ENCODE measurements around the gene ABHD8.

Gene ABHD8

DNA sequence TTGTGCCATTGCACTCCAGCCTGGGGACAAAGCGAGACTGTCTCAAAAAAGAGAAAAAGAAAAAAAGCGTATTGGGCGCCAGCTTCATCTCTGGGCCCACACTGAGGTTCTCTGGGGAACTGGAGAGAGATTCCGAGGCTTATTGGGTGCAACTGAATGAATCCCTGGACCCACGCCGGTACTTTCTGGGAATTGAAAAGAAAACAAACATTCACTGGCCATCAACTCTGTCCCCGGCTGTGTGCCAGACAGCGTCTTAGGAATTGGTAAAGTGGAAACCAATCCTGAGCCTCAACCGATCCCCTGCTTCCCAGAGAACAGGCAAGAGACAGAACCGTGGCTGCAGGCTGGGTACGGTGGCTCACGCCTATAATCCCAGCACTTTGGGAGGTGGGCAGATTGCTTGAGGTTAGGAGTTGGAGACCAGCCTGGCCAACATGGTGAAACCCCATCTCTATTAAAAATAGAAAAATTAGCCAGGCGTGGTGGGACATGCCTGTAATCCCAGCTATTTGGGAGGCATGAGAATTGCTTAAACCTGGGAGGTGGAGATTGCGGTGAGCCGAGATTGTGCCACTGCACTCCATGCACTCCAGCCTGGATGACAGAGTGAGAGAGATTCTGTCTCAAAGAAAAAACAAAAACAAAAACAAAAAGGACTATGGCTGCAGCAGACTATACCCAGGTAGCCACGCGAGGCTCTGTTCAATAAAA is 22.8 kb upstream of the ABHD8 start:
- no peak overlapping the region for H3K4me3 ChIP-seq (ENCODE audit: low read depth, low read length)
- H3K4me1 ChIP-seq (ENCODE audit: control insufficient read depth, insufficient read depth, low read length, unreplicated experiment), result no peaks in the 10 kb centered on the region
- no peak overlapping the region for H2AFZ ChIP-seq (ENCODE audit: low read length, unreplicated experiment)
- no peaks in the 10 kb centered on the region for H3K36me3 ChIP-seq (ENCODE audit: insufficient read depth, low read length)
- H3K27ac ChIP-seq (ENCODE audit: low read depth, low read length), result no peak overlapping the region
- no peaks in the 10 kb centered on the region for H3K27me3 ChIP-seq (ENCODE audit: insufficient read depth, low read length)
- no peaks in the 10 kb centered on the region for H3K79me2 ChIP-seq (ENCODE audit: control insufficient read depth, insufficient read depth, low read length, unreplicated experiment)

DNA sequence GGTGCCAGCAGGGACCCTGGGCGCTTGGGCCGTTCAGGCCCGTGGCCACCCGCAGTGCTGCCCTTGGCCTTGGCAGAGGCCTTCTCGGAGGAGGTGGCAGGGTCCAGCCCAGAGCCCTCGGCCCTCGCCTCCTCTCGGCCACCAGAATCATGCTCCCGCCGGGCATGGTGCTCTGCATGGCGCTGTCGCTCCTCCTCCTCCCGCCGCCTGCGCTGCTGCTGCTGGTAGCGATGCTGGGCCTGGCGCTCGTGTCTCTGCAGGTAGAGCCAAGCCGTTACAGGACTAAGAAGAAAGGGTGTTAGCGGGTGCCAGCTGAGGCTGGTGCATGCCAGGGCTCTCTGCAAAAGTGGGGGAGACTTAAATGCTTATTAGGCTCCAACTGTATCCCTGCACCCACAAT is 21.9 kb upstream of the ABHD8 start:
- Histone ChIP-seq H3K27ac (ENCODE audit: low read depth, low read length) (no peak overlapping the region), H3K27me3 (ENCODE audit: insufficient read depth, low read length) (no peaks in the 10 kb centered on the region), H3K4me3 (ENCODE audit: low read depth, low read length) (no peak overlapping the region), H3K36me3 (ENCODE audit: insufficient read depth, low read length) (no peaks in the 10 kb centered on the region), H2AFZ (ENCODE audit: low read length, unreplicated experiment) (no peak overlapping the region), H3K4me1 (ENCODE audit: control insufficient read depth, insufficient read depth, low read length, unreplicated experiment) (no peaks in the 10 kb centered on the region), H3K79me2 (ENCODE audit: control insufficient read depth, insufficient read depth, low read length, unreplicated experiment) (no peaks in the 10 kb centered on the region)

DNA sequence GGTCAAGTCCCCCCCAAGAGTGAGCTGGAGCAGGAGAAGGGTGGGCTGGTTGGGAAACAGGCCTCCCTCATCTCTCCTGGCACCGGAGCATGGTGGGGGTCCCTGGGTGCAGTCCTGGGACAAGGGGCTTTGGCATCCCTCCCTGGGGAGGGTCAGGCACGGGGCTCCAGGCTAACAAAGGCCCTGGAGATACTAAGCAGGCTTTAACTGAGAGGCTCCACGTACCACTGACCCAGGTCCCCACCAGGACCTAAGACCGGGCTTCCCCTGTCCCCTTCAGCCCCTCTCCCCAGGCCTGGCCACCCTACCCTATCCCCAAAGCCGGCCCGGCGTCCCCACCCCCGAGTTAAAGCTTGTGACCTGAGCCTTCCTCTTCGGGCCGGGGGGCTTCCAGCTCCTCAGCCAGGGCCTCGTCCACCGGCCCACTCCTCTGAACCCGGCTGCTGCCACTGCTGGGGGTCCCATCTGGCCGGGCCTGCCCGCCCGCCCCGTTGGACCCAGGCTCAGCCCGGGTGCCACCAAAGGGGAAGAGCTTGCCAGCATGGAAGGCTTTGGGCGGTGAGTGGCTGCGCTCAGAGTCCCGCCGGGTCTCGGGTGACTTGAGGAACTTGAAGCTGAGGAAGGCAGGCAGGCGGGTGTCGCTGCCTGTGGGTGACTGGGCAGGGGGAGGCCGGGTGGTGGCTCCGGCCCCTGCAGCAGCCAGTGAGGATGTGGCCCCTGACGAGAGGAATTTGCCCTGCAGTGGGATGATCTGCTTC is 21.3 kb upstream of the ABHD8 start:
- no peak overlapping the region for H3K27ac ChIP-seq (ENCODE audit: low read depth, low read length)
- H3K4me3 ChIP-seq (ENCODE audit: low read depth, low read length), result no peak overlapping the region
- H2AFZ ChIP-seq (ENCODE audit: low read length, unreplicated experiment), result no peak overlapping the region
- no peaks in the 10 kb centered on the region for H3K27me3 ChIP-seq (ENCODE audit: insufficient read depth, low read length)
- no peaks in the 10 kb centered on the region for H3K79me2 ChIP-seq (ENCODE audit: control insufficient read depth, insufficient read depth, low read length, unreplicated experiment)
- H3K36me3 ChIP-seq (ENCODE audit: insufficient read depth, low read length), result no peaks in the 10 kb centered on the region
- H3K4me1 ChIP-seq (ENCODE audit: control insufficient read depth, insufficient read depth, low read length, unreplicated experiment), result no peaks in the 10 kb centered on the region

DNA sequence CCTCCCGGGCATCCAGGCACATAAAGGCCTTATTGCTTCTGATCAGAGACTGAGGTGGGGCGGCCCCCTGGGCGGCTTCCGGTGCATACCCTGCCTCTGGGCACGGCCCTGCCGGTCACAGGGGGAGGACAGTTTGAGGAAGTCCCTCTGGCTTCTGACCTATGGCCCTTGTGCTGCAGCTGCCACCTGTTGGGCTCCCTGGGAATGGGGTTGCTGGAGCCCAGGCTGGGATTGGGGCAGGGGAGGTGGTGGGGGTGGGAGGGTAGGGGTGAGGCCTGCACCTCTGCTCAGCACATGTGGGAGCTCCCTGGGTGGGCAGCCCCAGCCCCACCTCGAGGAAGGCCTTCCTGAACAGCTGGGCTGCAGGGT is 20.7 kb upstream of the ABHD8 start:
- no peak overlapping the region for H3K27ac ChIP-seq (ENCODE audit: low read depth, low read length)

DNA sequence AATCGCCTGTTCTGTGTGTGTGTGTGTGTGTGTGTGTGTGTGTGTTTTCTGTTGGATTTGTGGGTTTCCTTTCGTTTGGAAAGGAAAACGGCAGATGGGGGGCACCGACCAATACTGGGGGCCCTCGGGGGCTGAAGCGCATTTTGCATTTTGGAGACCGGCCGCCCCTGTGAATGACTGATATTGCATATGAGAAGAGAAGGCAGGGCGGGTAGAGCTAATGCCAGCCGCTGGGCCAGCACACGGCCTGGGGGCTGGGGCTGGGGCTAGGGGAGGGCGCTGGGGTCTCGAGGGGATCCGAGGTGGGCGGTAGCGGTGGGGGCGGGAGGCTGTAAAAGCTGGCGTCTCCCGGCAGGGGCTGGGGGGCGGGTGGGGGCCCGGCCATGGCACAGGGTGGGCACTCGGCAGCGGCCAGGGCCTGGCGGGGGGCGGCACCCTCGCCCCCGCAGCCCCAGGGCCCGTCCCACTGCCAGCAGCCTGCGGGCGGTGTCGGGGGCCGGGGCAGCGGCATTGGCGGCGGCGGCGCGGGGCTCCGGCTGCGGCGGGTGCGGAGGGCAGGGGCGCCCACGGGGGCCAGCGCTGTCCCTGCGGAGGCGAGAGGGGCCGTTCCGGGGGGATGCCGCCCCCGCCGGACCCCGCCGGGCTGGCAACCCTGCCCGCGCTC is 20.2 kb upstream of the ABHD8 start:
- no peaks in the 10 kb centered on the region for H3K79me2 ChIP-seq (ENCODE audit: control insufficient read depth, insufficient read depth, low read length, unreplicated experiment)
- H3K4me3 ChIP-seq (ENCODE audit: low read depth, low read length), result no peak overlapping the region
- H2AFZ ChIP-seq (ENCODE audit: low read length, unreplicated experiment), result no peak overlapping the region
- no peaks in the 10 kb centered on the region for H3K4me1 ChIP-seq (ENCODE audit: control insufficient read depth, insufficient read depth, low read length, unreplicated experiment)
- no peaks in the 10 kb centered on the region for H3K27me3 ChIP-seq (ENCODE audit: insufficient read depth, low read length)
- H3K36me3 ChIP-seq (ENCODE audit: insufficient read depth, low read length), result no peaks in the 10 kb centered on the region
- no peak overlapping the region for H3K27ac ChIP-seq (ENCODE audit: low read depth, low read length)

More for the DNA sequence above, 20.7 kb upstream of the ABHD8 start:
- H3K79me2 ChIP-seq (ENCODE audit: control insufficient read depth, insufficient read depth, low read length, unreplicated experiment), result no peaks in the 10 kb centered on the region
- no peaks in the 10 kb centered on the region for H3K4me1 ChIP-seq (ENCODE audit: control insufficient read depth, insufficient read depth, low read length, unreplicated experiment)
- H3K4me3 ChIP-seq (ENCODE audit: low read depth, low read length), result no peak overlapping the region
- no peak overlapping the region for H2AFZ ChIP-seq (ENCODE audit: low read length, unreplicated experiment)
- no peaks in the 10 kb centered on the region for H3K36me3 ChIP-seq (ENCODE audit: insufficient read depth, low read length)
- H3K27me3 ChIP-seq (ENCODE audit: insufficient read depth, low read length), result no peaks in the 10 kb centered on the region

DNA sequence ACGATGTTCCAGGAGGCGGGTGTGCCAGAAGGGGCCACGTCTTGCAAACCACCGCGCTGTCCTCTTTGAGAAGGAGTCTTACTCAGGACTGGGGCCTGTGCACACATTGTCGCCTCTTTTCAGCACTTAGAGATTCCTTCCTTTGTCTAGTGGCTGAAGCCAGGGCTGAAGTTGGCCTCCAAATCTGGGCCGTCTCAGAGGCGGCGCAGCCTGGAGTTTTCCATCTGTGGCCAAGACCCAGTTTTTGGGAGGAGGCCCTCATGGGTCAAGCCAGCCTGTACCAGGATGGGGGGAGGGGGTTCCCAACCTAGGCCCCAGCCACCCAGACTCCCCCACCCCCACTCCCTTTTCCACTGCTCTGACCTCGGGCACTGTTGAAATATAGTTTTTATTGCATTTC is 19.6 kb upstream of the ABHD8 start:
- H3K27me3 ChIP-seq (ENCODE audit: insufficient read depth, low read length), result no peaks in the 10 kb centered on the region
- no peak overlapping the region for H2AFZ ChIP-seq (ENCODE audit: low read length, unreplicated experiment)
- H3K4me1 ChIP-seq (ENCODE audit: control insufficient read depth, insufficient read depth, low read length, unreplicated experiment), result no peaks in the 10 kb centered on the region
- H3K27ac ChIP-seq (ENCODE audit: low read depth, low read length), result no peak overlapping the region
- H3K4me3 ChIP-seq (ENCODE audit: low read depth, low read length), result no peak overlapping the region
- H3K36me3 ChIP-seq (ENCODE audit: insufficient read depth, low read length), result no peaks in the 10 kb centered on the region
- H3K79me2 ChIP-seq (ENCODE audit: control insufficient read depth, insufficient read depth, low read length, unreplicated experiment), result no peaks in the 10 kb centered on the region

DNA sequence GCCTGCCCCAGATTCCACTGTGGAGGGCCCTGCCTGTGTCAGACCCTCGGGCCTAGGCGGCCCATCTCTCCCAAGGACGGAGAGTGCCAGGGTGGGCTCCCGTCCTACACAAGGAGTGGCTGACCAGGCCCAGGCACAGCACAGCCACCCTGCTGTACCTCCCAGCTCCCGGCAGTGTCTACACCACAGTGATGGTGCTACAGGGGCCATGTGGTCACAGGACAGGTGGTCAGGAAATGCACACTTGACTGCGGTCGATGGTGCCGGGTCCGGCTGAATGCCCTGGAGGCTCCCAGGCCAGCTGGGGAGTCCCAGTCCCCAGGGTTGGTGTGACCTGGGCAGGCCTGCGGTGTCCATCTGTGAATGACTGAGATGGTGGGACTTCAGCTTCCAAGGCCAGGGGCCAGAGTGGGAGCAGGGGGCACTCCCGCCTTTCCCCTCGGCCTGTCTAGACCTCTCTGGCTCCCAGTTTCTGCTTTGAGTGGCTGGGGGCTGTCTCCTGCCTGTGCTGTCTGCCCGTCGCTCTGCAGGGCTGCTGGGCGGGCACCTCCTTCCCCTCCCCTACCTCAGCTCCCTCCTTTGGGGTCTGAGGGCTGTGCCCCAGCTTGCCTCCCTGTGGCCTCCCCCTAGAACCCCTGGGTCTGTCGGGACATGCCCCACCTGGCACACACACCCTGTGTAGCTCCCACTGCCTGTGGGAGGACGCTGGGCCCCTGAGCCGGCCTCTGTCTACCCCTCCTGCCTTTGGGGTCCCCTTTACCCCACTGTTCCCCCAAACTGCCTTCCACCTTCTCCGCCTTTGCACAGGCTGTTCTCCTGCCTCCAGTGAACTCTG is 18.6 kb upstream of the ABHD8 start:
- Histone ChIP-seq H3K4me3 (ENCODE audit: low read depth, low read length) (no peak overlapping the region), H3K36me3 (ENCODE audit: insufficient read depth, low read length) (no peaks in the 10 kb centered on the region), H3K27ac (ENCODE audit: low read depth, low read length) (no peak overlapping the region), H3K4me1 (ENCODE audit: control insufficient read depth, insufficient read depth, low read length, unreplicated experiment) (no peaks in the 10 kb centered on the region), H3K27me3 (ENCODE audit: insufficient read depth, low read length) (no peaks in the 10 kb centered on the region), H2AFZ (ENCODE audit: low read length, unreplicated experiment) (no peak overlapping the region), H3K79me2 (ENCODE audit: control insufficient read depth, insufficient read depth, low read length, unreplicated experiment) (no peaks in the 10 kb centered on the region)

DNA sequence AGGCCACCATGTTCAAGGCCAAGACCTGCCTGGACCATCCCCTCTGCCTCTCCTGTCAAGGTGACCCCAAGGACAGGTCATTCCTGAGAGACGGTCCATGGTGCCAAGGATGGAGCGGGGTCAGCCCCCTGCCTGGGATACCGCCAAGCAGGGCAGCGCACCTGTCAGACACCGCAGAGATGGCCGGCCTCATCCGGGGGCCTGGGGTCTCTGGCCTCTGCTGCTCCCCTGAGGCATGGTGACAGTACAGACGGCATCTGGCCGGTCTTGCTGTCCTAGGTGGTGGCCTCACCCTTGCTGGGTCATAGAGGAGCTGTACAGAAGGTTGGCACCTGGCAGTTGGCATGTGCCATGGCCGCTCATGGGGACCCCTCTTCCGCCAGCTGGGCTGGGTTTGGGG is 17.2 kb upstream of the ABHD8 start:
- no peak overlapping the region for H3K27ac ChIP-seq (ENCODE audit: low read depth, low read length)
- no peaks in the 10 kb centered on the region for H3K36me3 ChIP-seq (ENCODE audit: insufficient read depth, low read length)
- H3K79me2 ChIP-seq (ENCODE audit: control insufficient read depth, insufficient read depth, low read length, unreplicated experiment), result no peaks in the 10 kb centered on the region
- H3K27me3 ChIP-seq (ENCODE audit: insufficient read depth, low read length), result no peaks in the 10 kb centered on the region
- H3K4me3 ChIP-seq (ENCODE audit: low read depth, low read length), result no peak overlapping the region
- H3K4me1 ChIP-seq (ENCODE audit: control insufficient read depth, insufficient read depth, low read length, unreplicated experiment), result no peaks in the 10 kb centered on the region
- no peak overlapping the region for H2AFZ ChIP-seq (ENCODE audit: low read length, unreplicated experiment)

- Histone ChIP-seq H3K36me3 (ENCODE audit: insufficient read depth, low read length) (no peaks in the 10 kb centered on the region), H2AFZ (ENCODE audit: low read length, unreplicated experiment) (no peak overlapping the region), H3K27ac (ENCODE audit: low read depth, low read length) (no peak overlapping the region), H3K4me1 (ENCODE audit: control insufficient read depth, insufficient read depth, low read length, unreplicated experiment) (no peaks in the 10 kb centered on the region), H3K4me3 (ENCODE audit: low read depth, low read length) (no peak overlapping the region), H3K79me2 (ENCODE audit: control insufficient read depth, insufficient read depth, low read length, unreplicated experiment) (no peaks in the 10 kb centered on the region), H3K27me3 (ENCODE audit: insufficient read depth, low read length) (no peaks in the 10 kb centered on the region)
These were observed 16.4 kb upstream of the ABHD8 start for GRCh38 chr19:17319473-17320238.

GRCh38 chr19:17318966-17319365 is 15.7 kb upstream of the ABHD8 start:
- Histone ChIP-seq H3K4me3 (ENCODE audit: low read depth, low read length) (no peak overlapping the region), H3K36me3 (ENCODE audit: insufficient read depth, low read length) (no peaks in the 10 kb centered on the region), H3K79me2 (ENCODE audit: control insufficient read depth, insufficient read depth, low read length, unreplicated experiment) (no peaks in the 10 kb centered on the region), H3K4me1 (ENCODE audit: control insufficient read depth, insufficient read depth, low read length, unreplicated experiment) (no peaks in the 10 kb centered on the region), H3K27me3 (ENCODE audit: insufficient read depth, low read length) (no peaks in the 10 kb centered on the region), H2AFZ (ENCODE audit: low read length, unreplicated experiment) (no peak overlapping the region), H3K27ac (ENCODE audit: low read depth, low read length) (no peak overlapping the region)

Measured in ACC112 (cell line).